Measurements from ENCODE around the gene HOXA11.

Gene HOXA11

GRCh38 chr7:27167916-27168264 lies 17.1 kb downstream of the HOXA11 start:
- no peak for DNase-seq

GRCh38 chr7:27166531-27167505 lies 18.2 kb downstream of the HOXA11 start:
- DNase-seq: no peak

GRCh38 chr7:27165996-27166530 lies 19.0 kb downstream of the HOXA11 start:
- DNase-seq: no peak

- no peak for DNase-seq
These were observed 19.7 kb downstream of the HOXA11 start, which contains the start of gene HOXA9 for GRCh38 chr7:27165089-27165995. HOXA9 (minus strand) TSS chr7:27165537; CDS start chr7:27165457, 80 bp downstream.

- no peak for DNase-seq
These were observed 20.5 kb downstream of the HOXA11 start for GRCh38 chr7:27164367-27165088.

- DNase-seq: no peak
These were observed 21.0 kb downstream of the HOXA11 start for GRCh38 chr7:27164045-27164366.

GRCh38 chr7:27163288-27164044 lies 21.6 kb downstream of the HOXA11 start:
- DNase-seq: no peak

- no peak for DNase-seq
These were observed 22.3 kb downstream of the HOXA11 start for GRCh38 chr7:27162561-27163287.

GRCh38 chr7:27161721-27162560 lies 23.1 kb downstream of the HOXA11 start:
- DNase-seq: no peak

GRCh38 chr7:27161214-27161720 lies 23.8 kb downstream of the HOXA11 start:
- DNase-seq: no peak

- DNase-seq: peak; percentile 74
These were observed 24.4 kb downstream of the HOXA11 start for GRCh38 chr7:27160546-27161213.

GRCh38 chr7:27160145-27160545 lies 24.9 kb downstream of the HOXA11 start:
- DNase-seq: no peak

GRCh38 chr7:27159266-27160144 lies 25.5 kb downstream of the HOXA11 start:
- no peak for DNase-seq

- no peak for DNase-seq
These were observed 26.4 kb downstream of the HOXA11 start for GRCh38 chr7:27158436-27159265.

- no peak for DNase-seq
These were observed 27.2 kb downstream of the HOXA11 start for GRCh38 chr7:27157702-27158431.

- no peak for DNase-seq
These were observed 27.9 kb downstream of the HOXA11 start for GRCh38 chr7:27156916-27157701.

All from DMS79 treated with DMSO at 0.1 percent for 48 hours (cell line).